Measurements from ENCODE around the gene EVI5. TPM values are rescaled to one million over a fixed set of nuclear protein-coding genes. Genes with fewer than 3 reads are reported as not detected.

The EVI5 gene
- total RNA-seq, 1 donor from 2014 or later: 25.8 TPM

GRCh38 chr1:92816732-92817131 lies 31.8 kb upstream of the EVI5 start:
- DNase-seq: no peak
- no peak overlapping the region for H3K27ac Mint-ChIP-seq
- intact Hi-C loops (cut with micrococcal nuclease): loop anchor here (5.0 kb wide), 1 partner anchor 819 kb away; no protein-coding TSS in a partner anchor
- H3K27me3 Mint-ChIP-seq: peaks cover 42% of the 10 kb centered on the region
- H3K4me1 Mint-ChIP-seq: no peaks in the 10 kb centered on the region
- H3K4me3 Mint-ChIP-seq: no peak overlapping the region
- H3K9me3 Mint-ChIP-seq: no peaks in the 10 kb centered on the region
- H3K36me3 Mint-ChIP-seq (ENCODE audit: low read depth): no peaks in the 10 kb centered on the region

GRCh38 chr1:92808381-92808780 lies 23.5 kb upstream of the EVI5 start:
- Mint-ChIP-seq H3K9me3 (no peaks in the 10 kb centered on the region), H3K4me3 (no peak overlapping the region), H3K27ac (no peak overlapping the region), H3K27me3 (peaks cover 32% of the 10 kb centered on the region), H3K4me1 (no peaks in the 10 kb centered on the region), H3K36me3 (ENCODE audit: low read depth) (no peaks in the 10 kb centered on the region)
- DNase-seq: no peak
- intact Hi-C loops (cut with micrococcal nuclease): no loop called here

- Mint-ChIP-seq H3K4me3 (no peak overlapping the region), H3K9me3 (no peaks in the 10 kb centered on the region), H3K27me3 (peaks cover 16% of the 10 kb centered on the region), H3K4me1 (no peaks in the 10 kb centered on the region), H3K27ac (no peak overlapping the region), H3K36me3 (ENCODE audit: low read depth) (no peaks in the 10 kb centered on the region)
- DNase-seq: no peak
- intact Hi-C loops (cut with micrococcal nuclease): no loop called here
These were observed 20.3 kb upstream of the EVI5 start for GRCh38 chr1:92805216-92805615.

- no peaks in the 10 kb centered on the region for H3K36me3 Mint-ChIP-seq (ENCODE audit: low read depth)
- intact Hi-C loops (cut with micrococcal nuclease): no loop called here
- H3K4me1 Mint-ChIP-seq: no peaks in the 10 kb centered on the region
- no peak for DNase-seq
- peaks cover 16% of the 10 kb centered on the region for H3K27me3 Mint-ChIP-seq
- no peak overlapping the region for H3K27ac Mint-ChIP-seq
- H3K4me3 Mint-ChIP-seq: no peak overlapping the region
- H3K9me3 Mint-ChIP-seq: no peaks in the 10 kb centered on the region
These were observed 19.9 kb upstream of the EVI5 start for GRCh38 chr1:92804721-92805201.

GRCh38 chr1:92803140-92803887 lies 18.4 kb upstream of the EVI5 start:
- no peak overlapping the region for H3K27ac Mint-ChIP-seq
- H3K27me3 Mint-ChIP-seq: peaks cover 17% of the 10 kb centered on the region
- intact Hi-C loops (cut with micrococcal nuclease): no loop called here
- H3K36me3 Mint-ChIP-seq (ENCODE audit: low read depth): no peaks in the 10 kb centered on the region
- no peak for DNase-seq
- no peaks in the 10 kb centered on the region for H3K9me3 Mint-ChIP-seq
- no peak overlapping the region for H3K4me3 Mint-ChIP-seq
- H3K4me1 Mint-ChIP-seq: no peaks in the 10 kb centered on the region

GRCh38 chr1:92797961-92798360 lies 13.1 kb upstream of the EVI5 start:
- H3K9me3 Mint-ChIP-seq: no peaks in the 10 kb centered on the region
- H3K27me3 Mint-ChIP-seq: peaks cover 46% of the 10 kb centered on the region
- H3K36me3 Mint-ChIP-seq (ENCODE audit: low read depth): no peaks in the 10 kb centered on the region
- DNase-seq: no peak
- intact Hi-C loops (cut with micrococcal nuclease): no loop called here
- no peak overlapping the region for H3K27ac Mint-ChIP-seq
- no peak overlapping the region for H3K4me3 Mint-ChIP-seq
- H3K4me1 Mint-ChIP-seq: no peaks in the 10 kb centered on the region

GRCh38 chr1:92797297-92797696 lies 12.4 kb upstream of the EVI5 start:
- intact Hi-C loops (cut with micrococcal nuclease): no loop called here
- Mint-ChIP-seq H3K27ac (no peak overlapping the region), H3K4me3 (no peak overlapping the region), H3K9me3 (no peaks in the 10 kb centered on the region), H3K27me3 (peaks cover 52% of the 10 kb centered on the region), H3K4me1 (no peaks in the 10 kb centered on the region), H3K36me3 (ENCODE audit: low read depth) (no peaks in the 10 kb centered on the region)
- DNase-seq: no peak

- no peak overlapping the region for H3K4me3 Mint-ChIP-seq
- H3K27me3 Mint-ChIP-seq: peaks cover 65% of the 10 kb centered on the region
- no peak overlapping the region for H3K27ac Mint-ChIP-seq
- no peaks in the 10 kb centered on the region for H3K9me3 Mint-ChIP-seq
- H3K36me3 Mint-ChIP-seq (ENCODE audit: low read depth): no peaks in the 10 kb centered on the region
- DNase-seq: no peak
- H3K4me1 Mint-ChIP-seq: no peaks in the 10 kb centered on the region
- intact Hi-C loops (cut with micrococcal nuclease): no loop called here
These were observed 10.3 kb upstream of the EVI5 start for GRCh38 chr1:92795166-92795565.

GRCh38 chr1:92792340-92792782 lies 7.5 kb upstream of the EVI5 start:
- DNase-seq: no peak
- H3K9me3 Mint-ChIP-seq: no peaks in the 10 kb centered on the region
- intact Hi-C loops (cut with micrococcal nuclease): no loop called here
- H3K27me3 Mint-ChIP-seq: peaks cover 76% of the 10 kb centered on the region
- no peak overlapping the region for H3K4me3 Mint-ChIP-seq
- H3K4me1 Mint-ChIP-seq: no peaks in the 10 kb centered on the region
- no peak overlapping the region for H3K27ac Mint-ChIP-seq
- H3K36me3 Mint-ChIP-seq (ENCODE audit: low read depth): no peaks in the 10 kb centered on the region

GRCh38 chr1:92791487-92792066 lies 6.7 kb upstream of the EVI5 start:
- Mint-ChIP-seq H3K27me3 (peaks cover 76% of the 10 kb centered on the region), H3K4me3 (no peak overlapping the region), H3K36me3 (ENCODE audit: low read depth) (no peaks in the 10 kb centered on the region), H3K27ac (no peak overlapping the region), H3K4me1 (peaks cover 1% of the 10 kb centered on the region), H3K9me3 (no peaks in the 10 kb centered on the region)
- intact Hi-C loops (cut with micrococcal nuclease): no loop called here
- DNase-seq: no peak

GRCh38 chr1:92790867-92791266 lies 6.0 kb upstream of the EVI5 start:
- Mint-ChIP-seq H3K36me3 (ENCODE audit: low read depth) (no peaks in the 10 kb centered on the region), H3K4me3 (no peak overlapping the region), H3K27ac (no peak overlapping the region), H3K4me1 (peaks cover 4% of the 10 kb centered on the region), H3K27me3 (peaks cover 78% of the 10 kb centered on the region), H3K9me3 (no peaks in the 10 kb centered on the region)
- no peak for DNase-seq
- intact Hi-C loops (cut with micrococcal nuclease): no loop called here

- H3K27me3 Mint-ChIP-seq: peaks cover 82% of the 10 kb centered on the region
- intact Hi-C loops (cut with micrococcal nuclease): no loop called here
- no peak overlapping the region for H3K27ac Mint-ChIP-seq
- H3K4me3 Mint-ChIP-seq: no peak overlapping the region
- peaks cover 3% of the 10 kb centered on the region for H3K9me3 Mint-ChIP-seq
- DNase-seq: no peak
- peaks cover 8% of the 10 kb centered on the region for H3K4me1 Mint-ChIP-seq
- no peaks in the 10 kb centered on the region for H3K36me3 Mint-ChIP-seq (ENCODE audit: low read depth)
These were observed 5.2 kb upstream of the EVI5 start for GRCh38 chr1:92790081-92790480.

- intact Hi-C loops (cut with micrococcal nuclease): no loop called here
- peaks cover 74% of the 10 kb centered on the region for H3K27me3 Mint-ChIP-seq
These were observed 1.4 kb upstream of the EVI5 start for GRCh38 chr1:92786111-92786901.

More at GRCh38 chr1:92786111-92786901, 1.4 kb upstream of the EVI5 start:
- H3K36me3 Mint-ChIP-seq (ENCODE audit: low read depth): no peaks in the 10 kb centered on the region
- DNase-seq: no peak
- H3K9me3 Mint-ChIP-seq: peaks cover 3% of the 10 kb centered on the region
- H3K27ac Mint-ChIP-seq: no peak overlapping the region
- H3K4me3 Mint-ChIP-seq: no peak overlapping the region
- H3K4me1 Mint-ChIP-seq: peaks cover 16% of the 10 kb centered on the region
